Neural progenitor cell (in vitro differentiated cells): ENCODE results near the gene TCFL5. TPM values are rescaled to one million over a fixed set of nuclear protein-coding genes. Genes with fewer than 3 reads are reported as not detected.

Experiments
- DNase-seq: peaks from one replicate; pipeline ENCODE4 v3.0.0-alpha.2; 2016; ENCODE audit warnings: low spot score
- H2AFZ ChIP-seq: fragments of 200-600 bp; sonication (generic); replicated peaks from 2 replicates; pipeline ENCODE4 v1.6.1; 2016; ENCODE audit warnings: antibody characterized with exemption
- H3F3A ChIP-seq: fragments of 200-600 bp; sonication (generic); 2 replicates; pipeline ENCODE4 v1.6.1; 2016; ENCODE audit warnings: antibody characterized with exemption, low read depth
- H3K27ac ChIP-seq: fragments of 200-600 bp; sonication (generic); 2 replicates; pipeline ENCODE4 v1.5.1; 2016; ENCODE audit warnings: mild to moderate bottlenecking
- H3K27me3 ChIP-seq: fragments of 200-600 bp; sonication (generic); 2 replicates; pipeline ENCODE4 v1.6.1; 2016; ENCODE audit warnings: mild to moderate bottlenecking, moderate library complexity
- H3K36me3 ChIP-seq: fragments of 200-600 bp; sonication (generic); 2 replicates; pipeline ENCODE4 v1.5.1; 2016
- H3K4me1 ChIP-seq: fragments of 200-600 bp; sonication (generic); 2 replicates; pipeline ENCODE4 v1.6.1; 2016; ENCODE audit warnings: mixed run types
- H3K4me2 ChIP-seq: fragments of 200-600 bp; sonication (generic); 2 replicates; pipeline ENCODE4 v1.6.1; 2016
- H3K4me3 ChIP-seq: fragments of 200-600 bp; sonication (generic); 2 replicates; pipeline ENCODE4 v1.5.1; 2016
- H3K79me2 ChIP-seq: fragments of 200-600 bp; sonication (generic); 2 replicates; pipeline ENCODE4 v1.6.1; 2016; ENCODE audit warnings: low read depth
- H3K9ac ChIP-seq: fragments of 200-600 bp; sonication (generic); 2 replicates; pipeline ENCODE4 v1.6.1; 2016
- H3K9me3 ChIP-seq: fragments of 200-600 bp; sonication (generic); 2 replicates; pipeline ENCODE4 v1.5.1; 2016; ENCODE audit warnings: low read depth
- H4K20me1 ChIP-seq: fragments of 200-600 bp; sonication (generic); 2 replicates; pipeline ENCODE4 v1.6.1; 2016; ENCODE audit warnings: low read depth
- H3K27ac Mint-ChIP-seq: 3 replicates; pipeline ENCODE4 v1.8.0; 2021; ENCODE audit warnings: mixed read lengths
- H3K27me3 Mint-ChIP-seq: 2 replicates; pipeline ENCODE4 v1.8.0; 2022; ENCODE audit warnings: low read depth, mild to moderate bottlenecking, inconsistent platforms, moderate library complexity, mixed read lengths; ENCODE audit not compliant: insufficient read depth
- H3K36me3 Mint-ChIP-seq: 3 replicates; pipeline ENCODE4 v1.8.0; 2021; ENCODE audit warnings: mixed read lengths
- H3K4me1 Mint-ChIP-seq: 3 replicates; pipeline ENCODE4 v1.8.0; 2021; ENCODE audit warnings: mixed read lengths
- H3K4me3 Mint-ChIP-seq: 3 replicates; pipeline ENCODE4 v1.8.0; 2021; ENCODE audit warnings: mild to moderate bottlenecking, moderate library complexity, mixed read lengths
- H3K9me3 Mint-ChIP-seq: 3 replicates; pipeline ENCODE4 v1.8.0; 2020; ENCODE audit warnings: mixed read lengths
- EZH2 ChIP-seq: fragments of 200-600 bp; sonication (generic); IDR thresholded peaks from 2 replicates; pipeline ENCODE4 v1.6.1; 2017; ENCODE audit warnings: antibody characterized with exemption, mild to moderate bottlenecking, moderate library complexity
- EZH2phosphoT487 ChIP-seq: fragments of 200-600 bp; sonication (generic); IDR thresholded peaks from 2 replicates; pipeline ENCODE4 v1.6.1; 2017; ENCODE audit warnings: antibody characterized with exemption
- total RNA-seq: library from RNA; depleted of rRNA; stranded (reverse); fragments of >200 nt; gene quantifications from 2 replicates; pipeline ENCODE4 v1.2.3, GENCODE V29; 2015; ENCODE audit warnings: low replicate concordance
- TF ChIP-seq, protein P1 (sequence below): fragments of 200-600 bp; sonication (generic); IDR thresholded peaks from 2 replicates; pipeline ENCODE4 v1.5.1; 2017; ENCODE audit warnings: antibody characterized with exemption, mild to moderate bottlenecking

Gene TCFL5
- total RNA-seq, 1 donor from 2014 or later = 36.3 TPM

GRCh38 chr20:62828511-62829230 is 33.0 kb downstream of the TCFL5 start:
- H3K4me2 ChIP-seq = no peak overlapping the region
- Mint-ChIP-seq H3K27ac (no peak overlapping the region), H3K36me3 (no peaks in the 10 kb centered on the region)

GRCh38 chr20:62828051-62828450 is 33.6 kb downstream of the TCFL5 start:
- TF ChIP-seq, protein P1, sequence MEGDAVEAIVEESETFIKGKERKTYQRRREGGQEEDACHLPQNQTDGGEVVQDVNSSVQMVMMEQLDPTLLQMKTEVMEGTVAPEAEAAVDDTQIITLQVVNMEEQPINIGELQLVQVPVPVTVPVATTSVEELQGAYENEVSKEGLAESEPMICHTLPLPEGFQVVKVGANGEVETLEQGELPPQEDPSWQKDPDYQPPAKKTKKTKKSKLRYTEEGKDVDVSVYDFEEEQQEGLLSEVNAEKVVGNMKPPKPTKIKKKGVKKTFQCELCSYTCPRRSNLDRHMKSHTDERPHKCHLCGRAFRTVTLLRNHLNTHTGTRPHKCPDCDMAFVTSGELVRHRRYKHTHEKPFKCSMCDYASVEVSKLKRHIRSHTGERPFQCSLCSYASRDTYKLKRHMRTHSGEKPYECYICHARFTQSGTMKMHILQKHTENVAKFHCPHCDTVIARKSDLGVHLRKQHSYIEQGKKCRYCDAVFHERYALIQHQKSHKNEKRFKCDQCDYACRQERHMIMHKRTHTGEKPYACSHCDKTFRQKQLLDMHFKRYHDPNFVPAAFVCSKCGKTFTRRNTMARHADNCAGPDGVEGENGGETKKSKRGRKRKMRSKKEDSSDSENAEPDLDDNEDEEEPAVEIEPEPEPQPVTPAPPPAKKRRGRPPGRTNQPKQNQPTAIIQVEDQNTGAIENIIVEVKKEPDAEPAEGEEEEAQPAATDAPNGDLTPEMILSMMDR = no peak
- TF ChIP-seq EZH2phosphoT487 = no peak
- no peak for TF ChIP-seq EZH2
- H3K4me3 ChIP-seq = no peak overlapping the region
- no peak overlapping the region for H3K4me2 ChIP-seq
- H3K27me3 ChIP-seq = no peaks in the 10 kb centered on the region
- no peaks in the 10 kb centered on the region for H3K27me3 Mint-ChIP-seq
- no peaks in the 10 kb centered on the region for H3K9me3 ChIP-seq
- peaks cover 22% of the 10 kb centered on the region for H3F3A ChIP-seq
- peaks cover 5% of the 10 kb centered on the region for H4K20me1 ChIP-seq
- H3K4me1 Mint-ChIP-seq = peaks cover 25% of the 10 kb centered on the region
- H3K27ac Mint-ChIP-seq = no peak overlapping the region
- no peaks in the 10 kb centered on the region for H3K79me2 ChIP-seq
- peaks cover 28% of the 10 kb centered on the region for H3K4me1 ChIP-seq
- no peak overlapping the region for H3K9ac ChIP-seq
- no peaks in the 10 kb centered on the region for H3K36me3 ChIP-seq
- no peak for DNase-seq
- no peaks in the 10 kb centered on the region for H3K9me3 Mint-ChIP-seq
- no peak overlapping the region for H3K4me3 Mint-ChIP-seq
- H2AFZ ChIP-seq = no peak overlapping the region
- no peaks in the 10 kb centered on the region for H3K36me3 Mint-ChIP-seq
- H3K27ac ChIP-seq = no peak overlapping the region

More at GRCh38 chr20:62828511-62829230, 33.0 kb downstream of the TCFL5 start:
- peaks cover 23% of the 10 kb centered on the region for H3K4me1 ChIP-seq
- DNase-seq = no peak
- H3K27ac ChIP-seq = no peak overlapping the region
- H3K4me3 Mint-ChIP-seq = no peak overlapping the region
- no peaks in the 10 kb centered on the region for H3K36me3 ChIP-seq
- TF ChIP-seq, protein P1 = no peak
- TF ChIP-seq EZH2 (no peak), EZH2phosphoT487 (no peak)
- no peaks in the 10 kb centered on the region for H4K20me1 ChIP-seq
- no peaks in the 10 kb centered on the region for H3K9me3 Mint-ChIP-seq
- no peaks in the 10 kb centered on the region for H3K27me3 ChIP-seq
- peaks cover 20% of the 10 kb centered on the region for H3F3A ChIP-seq
- H3K9me3 ChIP-seq = no peaks in the 10 kb centered on the region
- H3K4me1 Mint-ChIP-seq = peaks cover 21% of the 10 kb centered on the region
- no peak overlapping the region for H3K9ac ChIP-seq
- no peaks in the 10 kb centered on the region for H3K79me2 ChIP-seq
- H3K27me3 Mint-ChIP-seq = no peaks in the 10 kb centered on the region
- H3K4me3 ChIP-seq = no peak overlapping the region
- H2AFZ ChIP-seq = no peak overlapping the region

DNA sequence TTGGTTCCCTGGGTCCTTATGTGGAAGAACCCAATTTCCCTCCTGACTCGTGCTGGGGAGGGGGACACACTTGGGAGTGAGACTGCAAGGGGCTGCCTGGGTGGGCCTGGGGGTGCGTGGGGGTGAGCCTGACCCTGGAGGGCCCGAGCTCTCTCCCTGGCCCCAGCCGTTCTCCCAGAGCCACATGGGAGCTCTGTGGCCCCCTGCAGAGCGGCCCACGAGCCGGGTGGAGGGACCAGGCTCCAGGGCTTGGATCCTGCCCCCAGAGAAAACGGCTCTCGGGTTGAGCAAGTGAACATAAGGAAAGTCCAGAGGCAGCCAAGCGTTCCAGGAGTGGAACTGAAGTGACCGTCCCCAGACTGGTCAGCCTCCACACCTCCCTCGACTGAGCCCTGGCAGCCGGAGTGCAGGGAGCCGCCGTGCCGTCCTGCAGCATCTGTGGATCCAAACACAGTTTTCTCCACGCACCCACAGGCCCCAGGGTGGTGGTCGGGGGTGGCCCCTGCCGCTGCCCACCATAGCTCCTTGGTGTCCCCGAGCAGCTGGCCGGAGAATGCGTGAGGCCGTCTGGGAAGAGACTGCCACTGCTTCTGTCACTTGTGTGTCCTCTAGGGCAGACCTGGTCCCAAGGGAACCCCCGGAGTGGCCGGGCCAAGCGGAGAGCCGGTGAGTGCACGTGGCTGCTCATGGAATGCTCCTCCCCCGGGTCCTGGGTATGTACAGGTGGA is 34.1 kb downstream of the TCFL5 start:
- Histone ChIP-seq H3K9me3 (no peaks in the 10 kb centered on the region), H3K27ac (no peak overlapping the region), H3K4me1 (peaks cover 23% of the 10 kb centered on the region), H2AFZ (no peak overlapping the region), H3K9ac (no peak overlapping the region), H3K27me3 (no peaks in the 10 kb centered on the region), H3K4me2 (no peak overlapping the region), H3K4me3 (no peak overlapping the region), H3K79me2 (no peaks in the 10 kb centered on the region), H3K36me3 (no peaks in the 10 kb centered on the region), H3F3A (peaks cover 19% of the 10 kb centered on the region), H4K20me1 (peaks cover 7% of the 10 kb centered on the region)
- no peak for TF ChIP-seq EZH2phosphoT487
- no peak for TF ChIP-seq EZH2
- TF ChIP-seq, protein P1 = no peak
- Mint-ChIP-seq H3K27me3 (no peaks in the 10 kb centered on the region), H3K27ac (no peak overlapping the region), H3K4me3 (no peak overlapping the region), H3K4me1 (peaks cover 23% of the 10 kb centered on the region), H3K36me3 (no peaks in the 10 kb centered on the region), H3K9me3 (no peaks in the 10 kb centered on the region)
- DNase-seq = no peak
